Measurements from ENCODE around the gene SPAG16.

The SPAG16 gene

GRCh38 chr2:213425618-213426017 is 141.4 kb downstream of the SPAG16 start:
- TF ChIP-seq REST (IDR thresholded peaks at IDR 0.05; ENCODE audit: insufficient read depth in 1 of 2, low read depth in 2 of 2, low read length in 2 of 2) = no peak
- no peak for TF ChIP-seq TAF1 (IDR thresholded peaks at IDR 0.05; ENCODE audit: borderline replicate concordance, insufficient read depth, low read length)
- TF ChIP-seq FOXP2 (optimal IDR thresholded peaks at IDR 0.05; ENCODE audit: borderline replicate concordance, extremely low read depth, extremely low read length, insufficient read depth) = no peak
- no peak for TF ChIP-seq POLR2AphosphoS5 (IDR thresholded peaks at IDR 0.05; ENCODE audit: low read depth, low read length)
- no peak for TF ChIP-seq SIN3A (IDR thresholded peaks at IDR 0.05; ENCODE audit: borderline replicate concordance, insufficient read depth, low read length)

GRCh38 chr2:213429516-213429915 is 145.3 kb downstream of the SPAG16 start:
- no peak for TF ChIP-seq FOXP2 (optimal IDR thresholded peaks at IDR 0.05; ENCODE audit: borderline replicate concordance, extremely low read depth, extremely low read length, insufficient read depth)
- no peak for TF ChIP-seq POLR2AphosphoS5 (IDR thresholded peaks at IDR 0.05; ENCODE audit: low read depth, low read length)
- TF ChIP-seq REST (IDR thresholded peaks at IDR 0.05; ENCODE audit: insufficient read depth in 1 of 2, low read depth in 2 of 2, low read length in 2 of 2) = no peak
- TF ChIP-seq SIN3A (IDR thresholded peaks at IDR 0.05; ENCODE audit: borderline replicate concordance, insufficient read depth, low read length) = no peak
- no peak for TF ChIP-seq TAF1 (IDR thresholded peaks at IDR 0.05; ENCODE audit: borderline replicate concordance, insufficient read depth, low read length)

GRCh38 chr2:213443921-213444320 is 159.7 kb downstream of the SPAG16 start:
- no peak for TF ChIP-seq POLR2AphosphoS5 (IDR thresholded peaks at IDR 0.05; ENCODE audit: low read depth, low read length)
- no peak for TF ChIP-seq REST (IDR thresholded peaks at IDR 0.05; ENCODE audit: insufficient read depth in 1 of 2, low read depth in 2 of 2, low read length in 2 of 2)
- no peak for TF ChIP-seq TAF1 (IDR thresholded peaks at IDR 0.05; ENCODE audit: borderline replicate concordance, insufficient read depth, low read length)
- TF ChIP-seq SIN3A (IDR thresholded peaks at IDR 0.05; ENCODE audit: borderline replicate concordance, insufficient read depth, low read length) = no peak
- no peak for TF ChIP-seq FOXP2 (optimal IDR thresholded peaks at IDR 0.05; ENCODE audit: borderline replicate concordance, extremely low read depth, extremely low read length, insufficient read depth)

- TF ChIP-seq FOXP2 (optimal IDR thresholded peaks at IDR 0.05; ENCODE audit: borderline replicate concordance, extremely low read depth, extremely low read length, insufficient read depth) (no peak), REST (IDR thresholded peaks at IDR 0.05; ENCODE audit: insufficient read depth in 1 of 2, low read depth in 2 of 2, low read length in 2 of 2) (no peak), TAF1 (IDR thresholded peaks at IDR 0.05; ENCODE audit: borderline replicate concordance, insufficient read depth, low read length) (no peak), POLR2AphosphoS5 (IDR thresholded peaks at IDR 0.05; ENCODE audit: low read depth, low read length) (no peak), SIN3A (IDR thresholded peaks at IDR 0.05; ENCODE audit: borderline replicate concordance, insufficient read depth, low read length) (no peak)
These were observed 167.4 kb downstream of the SPAG16 start for GRCh38 chr2:213451542-213452239.
